Transverse colon (tissue), 4 donors: Measurements from ENCODE around the gene ATOSB.

Source experiments
- EP300 ChIP-seq: sonication (generic); formaldehyde crosslinking; IDR thresholded peaks from one replicate; pipeline ENCODE4 v1.6.1; 2017; ENCODE audit warnings: antibody characterized with exemption, low read depth
- POLR2A ChIP-seq: fragments of 450-650 bp; IDR thresholded peaks from one replicate; pipeline ENCODE4 v1.6.1; 2016; ENCODE audit warnings: antibody characterized with exemption, mild to moderate bottlenecking, moderate library complexity
- POLR2AphosphoS5 ChIP-seq, 3 donors: sonication (generic); formaldehyde crosslinking; IDR thresholded peaks; one replicate each; pipeline ENCODE4 v1.6.1; 2016; ENCODE audit warnings: antibody characterized with exemption in 3 of 3
- TF ChIP-seq, protein P1 (sequence below), 5 experiments: fragments of 200-600 bp in 3 of 5; fragments of 450-650 bp in 2 of 5; sonication (generic) in 3 of 5; IDR thresholded peaks; 1 replicate in 2 of 5; 2 replicates in 3 of 5; pipeline ENCODE4 v1.5.1; 2016 to 2017; ENCODE audit warnings: antibody characterized with exemption in 5 of 5, inconsistent platforms in 3 of 5, mild to moderate bottlenecking in 2 of 5, moderate library complexity in 1 of 5

DNA sequence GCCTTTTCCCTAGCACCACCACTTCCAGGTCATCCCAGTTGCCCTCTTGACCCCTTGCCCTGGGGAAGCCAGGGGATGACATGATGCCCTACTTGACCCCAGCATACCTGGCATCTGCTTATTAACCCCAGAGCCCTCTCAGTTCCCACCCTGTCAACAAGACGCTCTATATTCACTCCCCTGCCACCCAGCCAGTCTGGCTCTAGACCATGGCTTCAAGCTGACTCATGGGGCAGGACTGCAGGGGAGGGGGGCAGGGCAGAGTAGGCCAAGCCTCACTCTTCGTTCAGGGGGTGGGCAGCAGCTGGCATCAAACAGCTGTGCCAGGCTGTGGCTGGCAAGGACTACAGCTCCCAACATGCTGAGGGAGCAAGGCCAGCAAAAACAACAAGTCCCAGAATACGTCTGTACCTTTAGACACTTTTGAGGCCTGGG, 5.3 kb downstream of the ATOSB start:
- TF ChIP-seq, protein P1, sequence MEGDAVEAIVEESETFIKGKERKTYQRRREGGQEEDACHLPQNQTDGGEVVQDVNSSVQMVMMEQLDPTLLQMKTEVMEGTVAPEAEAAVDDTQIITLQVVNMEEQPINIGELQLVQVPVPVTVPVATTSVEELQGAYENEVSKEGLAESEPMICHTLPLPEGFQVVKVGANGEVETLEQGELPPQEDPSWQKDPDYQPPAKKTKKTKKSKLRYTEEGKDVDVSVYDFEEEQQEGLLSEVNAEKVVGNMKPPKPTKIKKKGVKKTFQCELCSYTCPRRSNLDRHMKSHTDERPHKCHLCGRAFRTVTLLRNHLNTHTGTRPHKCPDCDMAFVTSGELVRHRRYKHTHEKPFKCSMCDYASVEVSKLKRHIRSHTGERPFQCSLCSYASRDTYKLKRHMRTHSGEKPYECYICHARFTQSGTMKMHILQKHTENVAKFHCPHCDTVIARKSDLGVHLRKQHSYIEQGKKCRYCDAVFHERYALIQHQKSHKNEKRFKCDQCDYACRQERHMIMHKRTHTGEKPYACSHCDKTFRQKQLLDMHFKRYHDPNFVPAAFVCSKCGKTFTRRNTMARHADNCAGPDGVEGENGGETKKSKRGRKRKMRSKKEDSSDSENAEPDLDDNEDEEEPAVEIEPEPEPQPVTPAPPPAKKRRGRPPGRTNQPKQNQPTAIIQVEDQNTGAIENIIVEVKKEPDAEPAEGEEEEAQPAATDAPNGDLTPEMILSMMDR (IDR thresholded peaks at IDR 0.05): no peak
- TF ChIP-seq EP300 (no peak), POLR2AphosphoS5 (IDR thresholded peaks at IDR 0.05) (no peak), POLR2A (no peak)
